HG03565 (cell line): ENCODE data around the gene BAZ2B.
"Not testable (repeated sequence)": the region's sequence is repeated elsewhere in the genome, so short reads cannot be mapped to it uniquely, and the experiment has no call there.

Experiments used
- ATAC-seq: cut with Tn5 transposase; IDR thresholded peaks from one replicate; pipeline ENCODE4 v1.9.1; 2021; ENCODE audit warnings: mild to moderate bottlenecking, moderate library complexity; ENCODE audit not compliant: unreplicated experiment

BAZ2B gene, protein sequence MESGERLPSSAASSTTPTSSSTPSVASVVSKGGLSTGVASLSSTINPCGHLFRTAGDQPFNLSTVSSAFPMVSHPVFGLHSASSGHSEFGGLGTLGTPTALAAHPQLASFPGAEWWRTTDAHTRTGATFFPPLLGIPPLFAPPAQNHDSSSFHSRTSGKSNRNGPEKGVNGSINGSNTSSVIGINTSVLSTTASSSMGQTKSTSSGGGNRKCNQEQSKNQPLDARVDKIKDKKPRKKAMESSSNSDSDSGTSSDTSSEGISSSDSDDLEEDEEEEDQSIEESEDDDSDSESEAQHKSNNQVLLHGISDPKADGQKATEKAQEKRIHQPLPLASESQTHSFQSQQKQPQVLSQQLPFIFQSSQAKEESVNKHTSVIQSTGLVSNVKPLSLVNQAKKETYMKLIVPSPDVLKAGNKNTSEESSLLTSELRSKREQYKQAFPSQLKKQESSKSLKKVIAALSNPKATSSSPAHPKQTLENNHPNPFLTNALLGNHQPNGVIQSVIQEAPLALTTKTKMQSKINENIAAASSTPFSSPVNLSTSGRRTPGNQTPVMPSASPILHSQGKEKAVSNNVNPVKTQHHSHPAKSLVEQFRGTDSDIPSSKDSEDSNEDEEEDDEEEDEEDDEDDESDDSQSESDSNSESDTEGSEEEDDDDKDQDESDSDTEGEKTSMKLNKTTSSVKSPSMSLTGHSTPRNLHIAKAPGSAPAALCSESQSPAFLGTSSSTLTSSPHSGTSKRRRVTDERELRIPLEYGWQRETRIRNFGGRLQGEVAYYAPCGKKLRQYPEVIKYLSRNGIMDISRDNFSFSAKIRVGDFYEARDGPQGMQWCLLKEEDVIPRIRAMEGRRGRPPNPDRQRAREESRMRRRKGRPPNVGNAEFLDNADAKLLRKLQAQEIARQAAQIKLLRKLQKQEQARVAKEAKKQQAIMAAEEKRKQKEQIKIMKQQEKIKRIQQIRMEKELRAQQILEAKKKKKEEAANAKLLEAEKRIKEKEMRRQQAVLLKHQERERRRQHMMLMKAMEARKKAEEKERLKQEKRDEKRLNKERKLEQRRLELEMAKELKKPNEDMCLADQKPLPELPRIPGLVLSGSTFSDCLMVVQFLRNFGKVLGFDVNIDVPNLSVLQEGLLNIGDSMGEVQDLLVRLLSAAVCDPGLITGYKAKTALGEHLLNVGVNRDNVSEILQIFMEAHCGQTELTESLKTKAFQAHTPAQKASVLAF (N-terminal part only)

DNA sequence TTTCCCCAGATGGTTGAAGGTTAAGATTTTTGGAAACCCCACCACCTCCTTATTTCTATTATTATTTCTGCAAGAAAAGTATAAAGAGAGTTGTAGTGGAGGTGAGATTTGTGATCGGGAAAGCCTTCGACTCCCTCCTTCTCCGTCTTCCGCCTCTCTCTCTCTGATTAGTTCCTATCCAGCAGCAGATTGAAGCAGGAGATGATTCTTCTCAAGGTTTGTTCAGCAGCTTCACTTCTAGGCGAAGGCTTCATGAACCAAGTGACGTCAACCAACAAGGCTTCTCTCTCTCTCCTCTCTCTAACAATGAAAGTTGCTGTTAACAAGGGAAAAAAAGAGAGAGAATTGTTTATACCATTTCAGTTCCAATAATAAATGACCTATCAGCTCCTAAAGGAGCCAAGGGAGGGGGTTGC is at the start of gene BAZ2B:
Gene BAZ2B, minus strand, starts transcription at position 263 of the 416 bp plus-strand sequence. CDS start 137,829 bp downstream, outside the sequence.
- peak; percentile 35 for ATAC-seq

DNA sequence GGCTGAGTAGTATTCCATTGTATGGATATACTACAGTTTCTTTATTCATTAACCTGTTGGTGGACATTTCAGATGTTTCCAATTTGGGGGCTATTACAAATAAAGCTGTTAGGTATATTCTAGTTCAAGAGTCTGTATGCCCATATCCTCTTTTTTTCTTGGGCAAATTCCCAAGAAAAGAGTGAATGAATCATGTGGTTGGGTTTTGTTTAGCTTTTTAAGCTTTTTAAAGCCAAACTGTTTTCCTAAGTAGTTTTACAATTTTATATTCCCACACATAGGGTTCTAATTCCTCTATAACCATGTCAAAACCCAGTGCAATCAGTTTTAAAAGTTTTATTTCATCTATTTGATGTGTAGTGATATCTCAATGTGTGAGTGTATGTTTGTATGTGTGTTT is 44.9 kb upstream of the BAZ2B start:
- no peak for ATAC-seq

DNA sequence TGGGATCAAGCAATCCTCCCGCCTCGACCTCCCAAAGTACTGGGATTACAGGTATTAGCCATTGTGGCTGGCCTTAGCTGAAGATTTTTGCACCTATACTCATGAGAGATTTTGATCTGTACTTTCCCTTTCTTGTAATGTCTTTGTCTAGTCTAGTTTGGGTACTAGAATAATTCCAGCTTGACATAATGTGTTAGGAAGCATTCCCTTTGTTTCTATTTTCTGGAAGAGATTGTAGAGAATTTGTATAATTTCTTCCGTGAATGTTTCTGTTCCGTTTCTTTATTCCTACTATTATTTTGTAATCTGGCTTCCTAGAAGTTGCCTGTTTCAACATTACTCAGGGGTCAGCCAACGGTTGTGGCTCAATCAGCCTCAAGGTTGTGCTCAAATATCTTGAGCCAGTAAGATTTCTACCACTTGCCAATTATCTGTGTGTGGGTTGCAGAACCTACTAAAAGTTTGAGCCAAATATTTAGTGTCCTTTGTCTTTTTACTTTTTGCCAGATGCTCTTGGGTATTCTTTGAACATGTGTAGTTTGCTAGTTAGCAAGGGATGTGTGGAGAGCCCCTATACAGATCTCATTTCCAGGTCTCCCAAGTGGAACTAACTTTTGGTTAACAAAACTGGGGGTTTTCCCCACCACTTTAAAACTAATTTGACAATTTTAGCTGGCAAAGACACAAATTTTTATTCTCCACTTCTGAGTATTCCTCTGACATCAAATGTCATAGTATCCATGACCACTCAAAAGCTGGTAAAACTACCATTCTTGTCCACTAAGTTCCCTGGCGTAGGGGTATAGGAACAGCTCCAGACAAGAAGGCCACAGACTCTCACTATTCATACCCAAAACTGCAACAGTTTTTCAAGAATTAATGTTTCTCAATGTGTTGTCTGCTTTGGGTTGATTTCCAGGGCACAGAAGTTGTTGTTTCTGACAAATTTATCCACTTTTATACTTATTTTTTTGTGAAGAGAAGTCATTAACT is 42.8 kb upstream of the BAZ2B start:
- ATAC-seq: no peak

GRCh38 chr2:159653962-159654361 is 37.6 kb upstream of the BAZ2B start:
- no peak for ATAC-seq

DNA sequence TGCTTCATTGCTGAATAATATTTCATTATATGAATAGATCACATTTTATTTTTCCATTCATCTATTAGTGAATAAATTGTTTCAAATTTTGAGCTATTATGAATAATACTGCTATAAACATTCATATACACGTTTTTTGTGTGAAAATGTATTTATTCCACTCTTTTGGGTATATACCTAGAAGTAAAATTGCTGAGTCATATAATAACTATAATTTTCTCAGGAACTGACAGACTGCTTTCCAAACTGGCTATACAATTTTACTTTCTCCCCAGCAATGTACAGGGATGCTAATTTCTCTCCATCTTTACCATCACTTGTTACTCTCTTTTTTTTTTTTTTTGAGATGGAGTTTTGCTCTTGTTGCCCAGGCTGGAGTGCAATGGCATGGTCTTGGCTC is 35.5 kb upstream of the BAZ2B start:
- no peak for ATAC-seq

DNA sequence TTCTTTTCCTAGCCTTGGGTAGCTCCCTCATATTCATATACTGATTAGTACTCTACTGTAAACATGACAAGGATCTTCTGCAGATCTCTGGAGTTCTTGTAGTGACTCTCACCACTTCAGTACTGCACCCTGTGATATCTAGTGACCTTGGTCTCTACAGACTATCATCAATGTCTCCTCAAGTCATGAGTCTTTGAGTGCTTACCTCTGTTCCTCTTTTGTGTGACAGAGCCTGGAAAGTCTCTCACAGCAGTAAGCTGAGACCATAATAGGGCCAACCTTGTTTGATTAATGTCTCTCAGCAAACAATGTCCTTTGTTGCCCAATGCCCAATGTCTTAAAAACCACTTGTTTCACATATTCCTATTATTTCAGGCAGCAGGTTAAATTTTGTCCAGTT is 34.2 kb upstream of the BAZ2B start:
- ATAC-seq: no peak

GRCh38 chr2:159648643-159649042 is 32.3 kb upstream of the BAZ2B start:
- ATAC-seq: no peak

- no peak for ATAC-seq
Measured at GRCh38 chr2:159647667-159648066, 31.3 kb upstream of the BAZ2B start.

DNA sequence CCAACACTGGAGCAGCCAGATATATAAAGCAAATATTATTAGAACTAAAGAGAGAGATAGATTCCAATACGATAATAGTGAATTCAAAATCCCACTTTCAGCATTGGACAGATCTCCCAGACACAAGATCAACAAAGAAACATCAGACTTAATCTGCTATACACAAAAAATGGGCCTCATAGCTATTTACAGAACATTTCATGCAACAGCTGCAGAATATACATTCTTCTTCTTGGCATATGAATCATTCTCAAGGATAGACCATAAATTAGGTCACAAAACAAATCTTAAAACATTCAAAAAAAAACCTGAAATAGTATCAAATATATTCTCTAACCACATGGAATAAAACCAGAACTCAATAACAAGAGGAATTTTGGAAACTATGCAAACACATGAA is 23.8 kb upstream of the BAZ2B start:
- ATAC-seq: no peak

DNA sequence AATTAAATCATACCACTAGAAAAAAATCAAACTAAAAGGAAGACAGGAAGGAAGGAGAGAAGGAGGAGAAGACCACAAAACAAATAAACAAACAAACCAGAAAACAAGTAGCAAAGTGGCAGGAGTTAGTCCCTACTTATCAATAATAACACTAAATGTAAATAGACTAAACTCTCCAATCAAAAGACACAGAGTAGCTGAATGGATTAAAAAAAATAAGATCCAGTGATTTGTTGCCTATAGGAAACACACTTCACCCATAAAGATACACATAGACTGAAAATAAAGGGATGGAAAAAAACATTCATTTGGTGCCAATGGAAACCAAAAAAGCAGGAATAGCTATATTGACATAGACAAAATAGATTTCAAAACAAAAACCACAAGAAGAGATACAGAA is 23.4 kb upstream of the BAZ2B start:
- ATAC-seq: no peak

DNA sequence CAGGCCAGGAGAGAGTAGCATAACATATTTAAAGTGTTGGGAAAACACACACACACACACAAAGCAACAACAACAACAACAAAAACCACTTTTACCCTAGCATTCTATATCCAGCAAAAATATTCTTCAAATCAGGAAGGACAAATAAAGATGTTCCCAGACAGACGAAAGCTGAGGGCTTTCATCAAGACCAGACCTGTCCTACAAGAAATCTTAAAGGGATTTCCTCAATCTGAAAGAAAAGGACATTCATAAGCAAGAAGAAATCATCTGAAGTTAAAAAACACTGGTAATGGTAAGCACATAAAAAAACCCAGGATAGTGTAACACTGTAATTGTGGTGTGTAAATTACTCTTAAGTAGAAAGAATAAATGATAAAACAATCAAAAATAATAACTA is 22.7 kb upstream of the BAZ2B start:
- ATAC-seq: no peak

DNA sequence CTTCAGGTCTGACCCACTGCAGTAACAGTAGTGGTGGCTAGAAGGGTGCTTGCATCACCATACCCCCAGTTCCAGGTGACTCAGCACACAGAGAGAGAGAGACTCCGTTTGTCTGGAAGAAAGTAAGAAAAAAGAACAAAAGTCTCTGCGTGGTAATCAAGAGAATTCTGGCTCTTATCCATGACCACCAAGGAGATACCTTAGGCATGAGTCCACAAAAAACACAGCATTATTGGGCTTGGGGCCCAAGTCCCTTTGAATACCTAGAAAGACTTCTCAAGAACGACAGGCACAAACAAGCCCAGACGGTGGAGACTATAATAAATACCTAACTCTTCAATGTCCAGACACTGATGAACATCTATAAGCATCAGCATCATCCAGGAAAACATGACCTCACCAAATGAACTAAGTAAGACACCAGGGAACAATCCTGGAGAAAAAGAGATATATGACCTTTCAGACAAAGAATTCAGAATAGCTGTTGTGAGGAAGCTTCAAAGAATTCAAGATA is 21.7 kb upstream of the BAZ2B start:
- ATAC-seq: no peak

DNA sequence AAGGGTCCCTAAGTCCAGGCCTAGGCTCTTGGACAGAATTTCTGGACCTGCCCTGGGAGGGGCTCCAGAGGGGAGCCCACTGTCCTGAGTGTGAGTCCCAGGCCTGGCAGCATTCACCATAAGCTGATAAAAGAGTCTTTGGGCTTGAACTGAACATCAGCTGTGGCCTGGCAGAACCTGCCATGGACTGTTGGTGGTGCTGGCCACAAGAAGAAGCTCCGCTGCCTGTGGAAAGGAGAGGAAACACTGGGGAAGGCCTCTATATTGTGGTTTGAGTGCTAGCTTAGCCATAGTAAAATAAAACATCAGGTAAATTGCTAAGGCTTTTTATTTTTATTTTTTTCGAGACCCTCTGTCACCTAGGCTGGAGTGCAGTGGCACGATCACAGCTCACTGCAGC is 20.9 kb upstream of the BAZ2B start:
- ATAC-seq: no peak

- no peak for ATAC-seq
Measured at GRCh38 chr2:159635006-159635789, 18.9 kb upstream of the BAZ2B start.

- no peak for ATAC-seq
Measured at GRCh38 chr2:159633219-159633618, 16.9 kb upstream of the BAZ2B start.

DNA sequence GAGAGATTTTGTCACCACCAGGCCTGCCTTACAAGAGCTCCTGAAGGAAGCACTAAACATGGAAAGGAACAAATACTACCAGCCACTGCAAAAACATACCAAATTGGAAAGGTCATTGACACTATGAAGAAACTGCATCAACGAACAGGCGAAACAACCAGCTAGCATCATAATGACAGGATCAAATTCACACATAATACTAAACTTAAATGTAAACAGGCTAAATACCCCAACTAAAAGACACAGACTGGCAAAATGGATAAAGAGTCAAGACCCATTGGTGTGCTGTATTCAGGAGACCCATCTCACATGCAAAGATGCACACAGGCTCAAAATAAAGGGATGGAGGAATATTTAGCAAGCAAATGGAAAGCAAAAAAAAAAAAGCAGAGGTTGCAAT is 9.3 kb upstream of the BAZ2B start:
- ATAC-seq: not testable (repeated sequence)

GRCh38 chr2:159623436-159623835 is 7.1 kb upstream of the BAZ2B start:
- ATAC-seq: no peak

DNA sequence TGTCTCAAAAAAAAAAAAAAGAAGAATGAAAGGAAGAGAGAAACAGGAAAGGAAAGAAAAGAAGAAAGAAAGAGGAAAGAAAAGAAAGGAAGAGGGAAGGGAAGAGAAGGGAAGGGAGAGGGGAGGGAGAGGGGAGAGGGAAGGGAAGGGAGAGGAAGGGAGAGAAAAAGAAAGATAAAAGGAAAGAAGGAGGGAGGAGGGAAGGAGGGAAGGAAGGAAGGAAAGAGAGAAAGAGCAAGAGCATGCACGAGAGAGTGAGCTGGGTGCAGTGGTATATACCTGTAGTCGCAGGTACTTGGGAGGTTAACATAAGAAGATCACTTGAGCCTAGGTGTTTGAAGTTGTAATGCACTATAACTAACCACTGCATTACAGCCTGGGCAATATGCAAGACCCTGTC is 6.6 kb upstream of the BAZ2B start:
- ATAC-seq: no peak

GRCh38 chr2:159620796-159621195 is 4.4 kb upstream of the BAZ2B start:
- ATAC-seq: no peak
